ENCODE data around the gene FOXP1.

The FOXP1 gene

DNA sequence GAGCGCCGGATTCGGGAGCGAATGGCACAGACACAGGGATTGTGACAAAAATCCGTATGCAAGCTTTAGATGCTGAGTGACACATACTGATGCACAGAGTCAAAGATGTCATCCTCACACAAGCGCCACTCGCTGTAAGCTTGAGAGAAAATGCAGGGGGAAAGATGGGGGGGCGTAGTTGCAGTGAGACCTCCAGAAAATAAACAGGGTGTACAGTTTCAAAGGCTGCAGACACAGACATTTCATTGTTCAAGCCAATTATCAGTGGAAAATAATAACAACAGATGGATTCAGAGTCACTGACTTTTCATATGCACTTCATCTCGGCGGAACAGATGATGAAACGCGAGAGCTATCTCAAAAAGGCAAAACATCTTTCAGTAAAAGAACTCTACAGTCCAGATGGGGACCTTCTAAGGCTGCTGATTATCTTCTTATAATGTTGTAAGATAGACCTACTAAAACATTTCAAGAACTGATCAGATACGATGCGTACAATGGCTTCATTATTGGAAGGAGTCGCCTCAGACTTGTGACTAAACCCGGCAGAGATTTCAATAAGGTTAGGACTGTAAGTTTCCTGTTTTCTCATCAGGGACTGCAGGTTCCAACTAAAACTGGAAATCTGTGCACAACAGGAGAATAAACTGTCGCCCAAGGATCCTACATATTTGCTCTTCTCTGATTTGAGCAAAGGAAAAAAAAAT lies 275.4 kb downstream of the FOXP1 start:
- DNase-seq (ENCODE audit: low spot score): no peak

DNA sequence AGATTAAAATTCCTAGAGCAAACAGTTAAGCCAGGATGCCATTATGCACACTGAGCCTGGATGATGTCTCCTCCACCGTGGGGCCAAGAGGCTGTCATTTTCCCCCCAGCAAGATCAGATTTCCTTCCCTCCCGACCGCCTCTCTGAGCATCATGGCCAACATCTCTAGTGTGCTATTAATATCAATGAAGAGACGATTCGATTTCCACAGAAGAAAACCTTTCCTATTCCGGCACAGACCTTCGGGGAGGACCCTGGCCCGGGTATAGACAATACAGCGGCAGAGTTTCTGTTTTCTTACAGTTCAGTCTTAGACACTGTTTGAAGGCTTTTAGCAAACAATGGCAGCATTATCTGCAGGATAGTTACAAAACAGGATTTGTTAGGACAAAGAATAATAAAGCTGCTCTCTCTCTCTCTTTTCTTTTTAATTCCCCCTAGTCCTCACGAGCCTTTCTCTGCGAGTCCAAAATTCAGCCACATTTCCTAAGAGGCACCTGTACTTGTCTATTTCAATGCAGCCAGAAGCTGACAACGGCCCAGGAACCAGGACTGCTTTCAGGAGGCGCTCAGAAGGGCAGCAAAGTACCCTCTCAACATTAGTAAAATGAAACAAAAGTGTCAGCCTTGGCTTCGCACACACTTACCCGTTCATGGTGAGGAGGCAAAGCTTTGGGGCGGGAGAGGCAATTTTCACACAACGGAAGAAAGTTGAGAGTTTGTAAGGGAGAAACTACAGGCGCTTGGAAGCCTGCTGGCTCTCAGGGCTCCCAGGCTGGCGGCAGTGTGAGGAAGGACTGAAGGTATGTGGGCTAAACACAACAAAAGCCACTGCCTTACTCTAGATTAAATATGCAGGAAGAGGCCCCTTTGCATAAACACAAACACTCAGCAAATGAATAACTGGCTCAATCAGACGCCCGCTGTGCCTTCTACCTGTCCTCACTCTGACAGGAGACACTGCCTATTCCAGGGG lies 278.0 kb downstream of the FOXP1 start:
- DNase-seq (ENCODE audit: low spot score): no peak

DNA sequence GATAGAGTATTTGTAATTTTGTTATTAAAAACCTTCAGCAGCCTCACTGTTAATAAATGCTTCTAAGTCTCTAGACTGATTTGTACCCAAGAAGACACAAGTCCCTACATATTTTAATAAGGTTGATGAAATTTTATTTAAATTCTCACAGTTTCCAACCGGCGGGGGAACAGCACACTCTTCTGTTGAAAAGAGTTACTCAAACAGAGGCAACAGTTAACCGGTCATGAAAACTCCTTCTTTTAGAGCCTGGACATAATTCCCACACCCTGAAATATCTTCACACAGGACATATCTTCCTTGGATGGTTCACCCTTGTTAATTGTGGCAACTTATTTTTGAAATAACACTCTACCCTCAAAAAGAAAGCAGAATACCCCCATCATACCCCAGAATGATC lies 278.8 kb downstream of the FOXP1 start:
- DNase-seq (ENCODE audit: low spot score): no peak

DNA sequence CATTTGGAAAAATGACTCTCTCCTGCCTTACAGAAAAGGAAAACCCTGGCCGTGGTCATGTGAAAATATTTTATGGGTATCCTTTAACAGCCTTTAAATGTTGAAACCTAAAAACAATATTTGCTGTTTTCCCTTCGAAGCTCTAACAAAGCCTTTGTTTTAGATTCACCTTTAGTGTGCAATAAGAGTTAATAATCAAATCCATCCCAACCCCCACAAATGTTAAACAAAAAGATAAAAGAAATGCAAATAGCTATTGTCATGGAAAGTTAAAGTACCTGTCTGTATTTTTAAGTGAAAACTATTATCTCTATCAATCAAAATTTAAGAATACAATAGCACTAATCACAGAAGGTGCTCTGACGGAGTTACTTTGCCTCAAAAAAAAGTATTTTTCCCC lies 279.3 kb downstream of the FOXP1 start:
- DNase-seq (ENCODE audit: low spot score): no peak

DNA sequence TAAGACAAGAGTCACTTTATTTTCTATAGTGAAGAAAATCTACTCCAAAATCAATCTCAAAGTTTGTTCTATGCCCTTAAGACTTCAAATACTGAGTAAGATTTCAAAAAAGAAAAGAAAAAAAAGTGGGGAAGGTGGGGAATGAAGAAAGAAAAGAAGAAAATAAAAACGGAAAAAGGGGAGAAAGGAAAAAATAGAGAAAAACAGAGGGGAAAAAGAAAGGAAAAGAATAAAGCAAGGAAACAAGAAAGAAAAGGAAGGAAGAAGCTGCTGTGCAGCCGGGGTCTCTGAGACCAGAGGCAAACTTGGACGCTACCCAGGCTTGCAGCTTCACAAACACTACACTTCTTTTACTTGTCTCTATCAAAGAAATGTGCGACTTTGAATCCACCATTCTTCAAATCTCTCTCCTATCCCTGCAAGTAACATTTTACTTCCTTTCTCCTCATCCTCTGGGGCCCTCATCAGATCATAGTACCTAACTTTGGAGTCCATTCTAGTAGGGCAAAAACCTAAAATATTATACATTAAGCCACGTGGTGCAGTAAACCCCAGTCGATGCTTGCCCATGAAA lies 279.8 kb downstream of the FOXP1 start:
- DNase-seq (ENCODE audit: low spot score): no peak

DNA sequence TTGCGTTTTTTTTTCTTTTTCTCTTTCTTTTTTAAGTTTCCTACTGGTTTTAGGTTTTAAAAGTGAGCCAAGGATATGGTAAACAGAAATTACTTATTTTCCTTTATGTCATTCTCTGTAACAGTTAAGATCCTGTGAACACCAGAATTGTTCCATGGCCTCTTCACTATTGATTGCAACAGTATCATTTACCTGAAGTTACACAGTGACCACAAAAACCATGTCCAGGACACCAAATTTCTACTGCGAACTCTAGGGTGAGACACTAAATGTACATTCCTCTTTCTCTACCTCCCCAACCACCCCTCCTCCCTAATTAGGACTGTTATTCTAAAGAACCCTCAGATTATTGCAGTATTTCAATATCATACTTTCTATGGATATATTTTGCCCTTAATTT lies 280.9 kb downstream of the FOXP1 start:
- DNase-seq (ENCODE audit: low spot score): no peak

DNA sequence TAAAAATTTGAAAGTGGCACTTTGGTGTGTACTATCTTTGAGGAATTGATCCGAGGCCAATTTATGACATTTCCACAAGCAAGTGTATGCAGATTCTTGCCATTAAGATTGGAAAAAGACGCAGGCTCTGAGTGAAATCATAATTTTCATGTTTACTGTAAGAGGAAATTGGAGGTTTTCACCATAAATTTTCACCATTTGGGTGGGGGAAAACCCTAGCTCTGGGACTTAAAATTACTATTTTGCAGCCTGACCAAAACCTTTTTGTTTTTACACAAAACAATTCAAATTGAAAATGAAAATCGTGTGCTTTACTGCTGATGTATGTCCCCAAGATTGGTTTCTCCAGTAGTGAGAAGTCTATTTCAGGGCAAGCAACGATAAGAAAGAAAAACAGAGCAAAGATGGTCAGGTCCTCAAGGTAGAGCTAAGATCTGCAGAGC lies 282.6 kb downstream of the FOXP1 start:
- no peak for DNase-seq (ENCODE audit: low spot score)

DNA sequence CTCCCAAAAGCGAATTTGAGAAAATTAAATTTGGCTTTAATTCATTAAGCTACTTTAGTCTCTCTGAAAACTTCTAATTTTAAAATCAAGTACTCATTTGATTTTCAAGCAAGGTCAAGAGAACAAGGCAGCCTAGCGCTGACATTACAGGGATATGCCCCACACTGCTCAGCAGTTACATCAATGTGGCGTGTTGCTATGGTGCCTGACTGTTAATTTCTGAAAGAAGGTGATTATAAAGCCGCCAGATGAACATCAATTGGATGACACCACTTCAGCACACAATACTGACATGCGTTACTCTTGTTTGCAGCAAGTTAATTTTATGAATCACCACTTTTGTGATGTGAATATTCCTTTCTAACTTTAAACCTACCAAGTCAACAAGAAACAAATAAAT lies 284.4 kb downstream of the FOXP1 start:
- no peak for DNase-seq (ENCODE audit: low spot score)

DNA sequence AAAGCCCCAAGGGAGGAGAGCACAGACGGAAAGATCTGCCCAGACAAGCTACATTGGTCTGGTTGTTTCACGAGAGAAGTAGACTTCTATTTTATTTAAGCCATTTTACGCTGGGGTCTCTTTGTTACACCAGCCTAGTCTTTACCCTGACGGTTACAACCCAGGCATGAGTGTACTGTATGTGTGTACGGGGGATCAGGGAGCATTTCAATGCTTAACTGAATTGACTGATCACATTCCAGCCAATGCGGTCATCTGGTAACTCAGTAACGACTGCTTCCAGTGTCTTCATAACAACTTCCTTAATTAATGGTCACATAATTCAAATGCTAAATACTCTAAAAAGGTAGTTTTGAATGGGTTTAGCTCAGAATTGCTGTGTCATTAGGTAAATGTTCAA lies 288.6 kb downstream of the FOXP1 start:
- DNase-seq (ENCODE audit: low spot score): no peak

DNA sequence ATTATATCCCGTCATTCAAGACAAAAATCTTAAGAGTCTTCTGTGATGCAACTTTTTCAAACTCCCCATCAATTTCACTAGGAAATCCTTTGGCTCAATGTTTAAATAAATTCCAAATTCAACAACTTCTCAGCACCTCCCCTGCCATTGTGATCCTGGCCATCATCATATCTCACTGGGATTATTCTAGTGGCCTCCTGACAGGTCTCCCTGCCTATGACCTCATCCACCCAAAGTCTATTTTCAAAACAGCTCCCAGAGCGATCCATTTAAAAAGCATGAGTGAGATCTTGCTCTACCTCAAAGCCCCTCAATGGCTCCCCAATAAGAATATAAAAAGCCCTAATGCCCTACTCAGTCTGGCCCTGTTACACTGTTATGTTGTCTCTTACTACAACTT lies 293.2 kb downstream of the FOXP1 start:
- no peak for DNase-seq (ENCODE audit: low spot score)

DNA sequence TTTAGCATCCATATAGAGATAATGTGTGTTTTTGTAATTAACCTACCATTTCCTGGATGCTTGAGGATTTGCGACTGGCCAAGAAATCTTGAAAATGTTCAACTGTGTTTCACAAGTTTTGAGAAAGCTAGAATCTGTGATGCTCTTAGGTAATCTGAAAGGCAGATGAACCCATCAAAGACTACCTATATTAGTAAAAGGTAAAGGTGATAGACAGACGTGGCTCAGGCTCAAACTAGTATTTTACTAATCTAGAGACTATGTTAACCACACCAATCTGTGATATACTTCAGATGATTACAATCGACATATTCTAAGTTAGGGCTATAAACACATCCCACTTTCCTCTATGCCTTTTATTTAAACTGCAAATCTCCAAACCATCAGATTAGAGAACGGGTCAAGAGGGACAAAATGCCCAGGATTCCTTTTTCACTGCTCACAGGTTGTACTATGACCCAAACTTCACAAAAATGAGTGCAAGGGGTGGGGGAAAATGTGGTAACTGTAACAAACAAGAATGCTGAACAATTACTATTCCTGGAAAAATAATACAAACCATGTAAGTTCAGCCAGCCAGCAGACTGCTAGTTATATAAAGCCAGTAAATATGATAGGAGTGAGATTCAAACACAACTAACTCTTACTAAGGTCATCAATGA lies 295.1 kb downstream of the FOXP1 start:
- no peak for DNase-seq (ENCODE audit: low spot score)

DNA sequence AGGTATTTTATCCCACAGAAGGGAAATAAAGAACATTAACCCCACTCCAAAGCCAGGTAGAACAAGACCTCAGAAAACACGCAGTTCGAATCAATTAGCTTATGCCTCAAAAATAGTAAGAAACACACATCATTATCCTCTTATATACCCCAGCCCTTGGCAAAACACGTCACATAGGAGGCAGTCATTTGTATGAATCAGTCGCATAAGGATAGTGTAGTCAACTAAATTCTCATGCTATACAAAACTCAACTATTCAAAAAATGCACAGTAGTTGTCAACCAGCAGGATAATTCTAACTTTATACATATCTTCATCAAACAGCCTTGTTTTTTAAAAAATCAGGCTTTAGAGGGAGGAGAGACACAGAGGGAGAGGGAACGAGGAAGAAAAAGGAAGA lies 298.4 kb downstream of the FOXP1 start:
- DNase-seq (ENCODE audit: low spot score): no peak

DNA sequence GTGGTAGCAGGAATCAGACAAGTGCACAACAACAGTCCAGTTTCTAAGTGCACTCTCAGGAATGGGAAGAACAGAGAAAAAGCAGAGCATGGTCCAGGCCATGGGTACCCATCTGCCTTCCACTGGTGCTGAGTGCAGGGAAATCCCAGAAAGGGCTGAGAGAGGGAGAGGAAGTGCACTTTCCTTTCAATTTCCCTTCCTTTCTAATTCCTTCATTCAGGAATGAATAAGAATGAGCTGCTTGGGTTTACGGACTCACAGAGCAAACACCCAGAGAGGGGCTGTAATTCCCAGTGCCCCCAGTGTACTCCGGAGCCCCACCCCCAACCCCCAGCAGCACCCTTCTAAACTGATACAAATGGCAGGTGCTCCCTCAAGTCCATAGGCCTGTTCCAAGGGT lies 300.6 kb downstream of the FOXP1 start:
- DNase-seq (ENCODE audit: low spot score): no peak

DNA sequence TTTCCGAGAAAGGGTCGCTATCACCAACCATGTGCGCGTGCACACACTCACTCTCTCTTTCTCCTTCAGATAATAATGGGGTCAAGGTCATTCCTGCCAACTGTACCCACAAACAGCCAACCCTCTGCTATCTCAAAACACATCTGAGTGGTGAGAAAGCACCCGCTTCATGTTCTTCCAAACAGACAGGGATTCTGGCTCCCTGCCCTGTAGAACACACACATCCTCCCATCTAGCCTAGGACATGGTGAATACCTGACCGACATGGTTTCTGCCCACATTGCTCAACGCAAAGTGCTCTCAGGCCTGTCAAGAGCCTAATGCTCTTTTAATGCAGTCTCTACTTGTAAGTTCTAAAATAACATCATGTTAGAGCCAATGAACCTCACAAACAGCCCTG lies 302.2 kb downstream of the FOXP1 start:
- no peak for DNase-seq (ENCODE audit: low spot score)

DNA sequence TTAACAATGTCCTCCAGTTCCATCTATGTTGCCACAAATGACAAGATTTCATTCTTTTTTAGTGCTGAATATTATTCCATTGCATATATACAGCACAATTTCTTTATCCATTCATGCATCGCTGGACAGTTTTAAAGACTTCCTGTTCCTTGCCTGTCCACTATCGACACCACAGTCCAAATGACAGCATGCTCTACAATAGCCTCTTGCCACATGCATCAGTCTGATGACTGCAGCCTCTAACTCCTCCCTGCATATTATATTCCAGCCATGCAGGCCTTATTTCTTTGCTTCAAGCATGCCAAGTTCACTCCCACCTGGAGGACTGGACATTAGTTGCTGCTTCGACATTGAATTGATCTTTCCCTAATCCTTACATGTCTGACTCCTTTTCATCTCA lies 306.2 kb downstream of the FOXP1 start:
- no peak for DNase-seq (ENCODE audit: low spot score)

DNA sequence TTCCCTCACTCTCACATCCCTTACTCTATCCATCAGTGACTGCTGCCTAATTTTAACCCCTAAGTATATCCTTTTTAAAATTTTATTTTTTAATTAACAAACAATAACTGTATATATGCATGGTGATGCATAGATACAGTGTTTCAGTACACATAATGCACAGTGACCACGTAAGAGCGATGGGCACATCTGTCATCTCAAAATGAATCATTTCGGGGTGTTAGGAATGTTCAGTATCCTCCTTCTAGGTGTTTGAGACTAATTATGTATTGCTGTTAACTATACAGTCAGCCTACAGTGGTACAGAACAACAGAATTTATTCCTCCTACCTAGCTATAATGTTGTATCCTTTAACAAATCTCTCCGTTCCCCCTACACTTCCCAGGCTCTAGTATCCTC lies 307.0 kb downstream of the FOXP1 start:
- no peak for DNase-seq (ENCODE audit: low spot score)

DNA sequence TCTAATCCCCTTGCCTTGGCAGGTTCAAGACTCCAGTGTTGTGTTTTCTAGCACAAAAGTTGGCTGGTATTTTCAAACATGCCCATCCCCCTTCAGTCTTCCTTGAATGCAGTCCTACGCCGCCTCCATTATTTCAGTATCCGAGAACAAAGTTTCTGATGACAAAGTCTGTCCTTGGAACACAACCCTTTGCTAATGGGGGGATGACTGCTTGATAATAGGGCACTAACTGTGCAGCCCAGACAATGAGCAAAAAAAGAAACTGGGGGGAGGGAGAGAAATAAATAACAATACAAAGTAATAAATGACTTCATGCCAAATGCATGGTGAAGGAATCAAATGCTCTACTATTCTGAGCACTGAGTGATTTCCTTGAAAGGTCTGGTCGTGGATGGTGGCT lies 310.1 kb downstream of the FOXP1 start:
- DNase-seq (ENCODE audit: low spot score): no peak

DNA sequence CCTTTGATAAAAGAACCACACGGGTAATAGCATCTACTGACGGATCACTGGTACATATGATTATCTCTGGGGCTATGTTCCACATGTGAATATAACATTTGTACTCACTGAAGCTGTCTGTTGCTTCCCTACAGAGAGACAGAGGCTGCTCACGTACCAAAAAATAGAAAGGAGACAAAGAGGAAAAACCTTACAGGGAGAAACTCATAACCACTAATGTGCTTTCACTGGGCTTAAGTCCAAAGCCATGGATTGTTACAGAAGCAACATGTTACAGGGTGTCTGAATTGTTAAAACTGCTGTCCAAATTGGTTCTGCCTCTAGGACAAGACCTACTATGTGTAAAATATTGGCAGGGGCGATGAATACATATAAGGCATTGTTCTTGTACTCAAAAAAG lies 311.9 kb downstream of the FOXP1 start:
- no peak for DNase-seq (ENCODE audit: low spot score)

DNA sequence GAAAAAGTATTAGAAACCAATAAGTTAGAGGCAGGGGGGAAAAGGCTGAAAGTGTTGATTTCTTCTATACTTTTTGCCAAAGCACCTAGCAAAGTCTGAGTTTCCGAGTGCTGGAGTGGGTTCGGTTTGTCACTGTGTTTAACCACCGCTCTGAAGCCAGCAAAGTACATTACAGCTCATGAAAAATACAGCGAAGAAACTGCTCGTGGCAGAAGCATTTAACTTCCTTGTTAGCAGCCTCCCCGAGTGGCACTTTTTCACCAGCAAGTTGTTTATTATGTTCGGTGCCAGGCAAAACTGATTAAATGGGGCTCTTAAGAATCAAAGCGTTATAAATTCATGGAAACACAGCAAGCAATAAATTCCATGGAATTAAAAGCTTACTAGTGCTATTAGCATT lies 313.6 kb downstream of the FOXP1 start:
- no peak for DNase-seq (ENCODE audit: low spot score)

DNA sequence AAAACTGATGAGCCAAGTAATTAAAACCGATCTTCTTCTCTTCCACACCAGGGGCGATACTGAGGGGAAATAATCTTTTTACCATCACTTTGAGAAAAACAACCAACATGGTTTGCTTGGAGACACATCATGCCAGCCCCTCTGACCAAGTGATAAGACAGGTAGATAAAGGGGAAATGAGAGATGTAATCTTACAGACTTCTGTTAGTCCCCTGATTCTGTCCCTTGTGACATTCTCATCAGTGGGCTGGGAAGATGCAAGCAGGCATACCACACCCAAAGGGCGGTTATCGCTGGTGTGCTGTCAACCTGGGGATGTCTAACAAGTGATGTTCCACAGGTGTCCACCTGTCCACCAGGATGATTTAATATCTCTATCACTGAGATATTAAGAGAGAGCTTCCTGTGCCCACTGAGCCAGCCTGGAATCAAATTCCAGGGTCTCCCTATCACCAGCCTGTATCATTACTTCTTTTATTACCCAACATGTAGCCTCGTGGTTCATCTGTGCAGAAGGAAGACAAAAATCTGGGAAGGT lies 315.0 kb downstream of the FOXP1 start:
- DNase-seq (ENCODE audit: low spot score): no peak

DNA sequence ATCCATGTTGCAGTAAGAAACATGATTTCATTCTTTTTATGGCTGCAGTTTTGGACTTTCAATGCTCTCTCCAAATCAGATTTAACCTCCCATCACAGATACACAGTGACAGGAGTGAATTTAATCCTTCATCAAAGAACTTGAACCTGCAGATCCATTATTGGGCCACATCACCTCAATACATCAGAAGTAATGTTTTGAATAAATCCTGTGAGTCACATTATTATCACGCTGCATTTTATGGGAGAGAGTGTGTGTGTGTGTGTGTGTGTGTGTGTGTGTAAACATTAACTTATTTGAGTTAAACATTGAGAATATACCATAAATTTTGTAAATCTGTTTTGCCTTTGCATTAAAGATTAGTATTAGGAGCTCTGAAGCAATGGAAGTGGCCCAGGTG lies 316.7 kb downstream of the FOXP1 start:
- no peak for DNase-seq (ENCODE audit: low spot score)

DNA sequence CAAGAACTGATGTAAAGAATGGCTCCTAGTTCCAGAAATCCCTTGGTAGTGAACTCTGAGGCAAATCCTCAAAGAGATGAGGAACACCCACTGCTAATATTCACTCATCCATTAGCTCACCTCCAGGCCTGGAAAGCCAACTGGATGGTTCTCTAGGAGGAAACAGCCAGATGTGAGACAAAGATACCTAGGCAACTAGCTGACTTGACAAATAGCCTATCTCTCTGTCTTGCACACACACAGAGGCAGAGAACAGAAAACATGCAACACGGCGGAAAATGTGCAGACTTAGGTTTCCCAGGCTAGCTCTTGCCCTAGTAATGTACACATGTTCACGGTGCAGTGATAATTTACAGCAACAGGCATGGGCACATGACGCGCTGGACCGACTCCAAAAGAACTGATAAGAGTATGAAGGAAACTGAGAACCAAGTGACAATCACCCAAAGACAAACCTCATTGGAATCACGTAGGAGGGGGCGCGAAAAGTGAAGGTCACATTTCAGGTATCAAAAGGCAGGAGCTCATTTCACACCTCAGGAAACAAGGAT lies 318.1 kb downstream of the FOXP1 start:
- DNase-seq (ENCODE audit: low spot score): no peak
